Spinal cord (tissue), 10 donors: ENCODE results near the gene HEPHL1. TPM values are rescaled to one million over a fixed set of nuclear protein-coding genes. Genes with fewer than 3 reads are reported as not detected.

Source experiments
- DNase-seq, 6 donors: peaks; one replicate each; pipeline versions ENCODE4 v3.0.0 to v3.0.0-alpha.2; 2013 to 2015; ENCODE audit warnings: low spot score in 6 of 6, low read depth in 4 of 6
- H3K27ac ChIP-seq: one replicate; pipeline ENCODE4 v1.5.1; 2013; ENCODE audit warnings: low read depth, low read length, control low read depth
- H3K27me3 ChIP-seq: one replicate; pipeline ENCODE4 v1.6.1; 2013; ENCODE audit warnings: low read length; ENCODE audit not compliant: control insufficient read depth, insufficient read depth
- H3K36me3 ChIP-seq: one replicate; pipeline ENCODE4 v1.6.1; 2013; ENCODE audit warnings: low read length; ENCODE audit not compliant: control insufficient read depth, insufficient read depth
- H3K4me1 ChIP-seq: one replicate; pipeline ENCODE4 v1.6.1; 2013; ENCODE audit warnings: low read length; ENCODE audit not compliant: control insufficient read depth, insufficient read depth
- H3K4me3 ChIP-seq: one replicate; pipeline ENCODE4 v1.5.1; 2013; ENCODE audit warnings: low read depth, low read length, control low read depth
- H3K9me3 ChIP-seq: one replicate; pipeline ENCODE4 v1.6.1; 2013; ENCODE audit warnings: low read length; ENCODE audit not compliant: control insufficient read depth, insufficient read depth
- WGBS: methylation state at CpG from one replicate; pipeline ENCODE4 v1.1.5; 2013; ENCODE audit warnings: missing lambda C conversion rate; ENCODE audit not compliant: insufficient coverage; 5-methylcytosine and 5-hydroxymethylcytosine counted together
- polyA plus RNA-seq, 2 donors: library from polyadenylated mRNA; unstranded; fragments of 120-200 nt; gene quantifications; one replicate each; pipeline ENCODE4 v1.2.1, GENCODE V29; 2013; ENCODE audit not compliant: insufficient read length in 2 of 2
- total RNA-seq, 2 donors: library from RNA; depleted of rRNA in 1 of 2; stranded (reverse); fragments of 120-200 nt in 1 of 2; fragments of >200 nt in 1 of 2; gene quantifications; one replicate each; pipeline versions ENCODE4 v1.2.3 to v1.2.4, GENCODE V29; 2013 to 2014
- donor health status: healthy.

Gene HEPHL1
- total and polyA plus RNA-seq, 4 donors, result under 0.01 to 0.06 TPM; not detected in 2

- Histone ChIP-seq H3K9me3 (no peaks in the 10 kb centered on the region), H3K27ac (peak overlapping the region; percentile 78), H3K36me3 (no peaks in the 10 kb centered on the region), H3K4me3 (no peak overlapping the region), H3K4me1 (peaks cover 16% of the 10 kb centered on the region), H3K27me3 (no peaks in the 10 kb centered on the region)
- DNase-seq, result peak in 2 of 6 donors; percentile 23 to 51
- 39% methylated on average over 4 of the region's 7 CpGs for WGBS
These were observed 121.4 kb downstream of the HEPHL1 start for GRCh38 chr11:94142308-94143281.

GRCh38 chr11:94144216-94144615, 123.1 kb downstream of the HEPHL1 start:
- Histone ChIP-seq H3K4me3 (no peak overlapping the region), H3K27ac (no peak overlapping the region), H3K4me1 (peaks cover 18% of the 10 kb centered on the region), H3K9me3 (no peaks in the 10 kb centered on the region), H3K27me3 (no peaks in the 10 kb centered on the region), H3K36me3 (no peaks in the 10 kb centered on the region)
- 92% methylated on average over 2 of the region's 3 CpGs for WGBS
- DNase-seq, result no peak

GRCh38 chr11:94144664-94145063, 123.5 kb downstream of the HEPHL1 start:
- DNase-seq, result no peak
- Histone ChIP-seq H3K4me1 (peaks cover 19% of the 10 kb centered on the region), H3K9me3 (no peaks in the 10 kb centered on the region), H3K27me3 (no peaks in the 10 kb centered on the region), H3K36me3 (no peaks in the 10 kb centered on the region), H3K27ac (no peak overlapping the region), H3K4me3 (no peak overlapping the region)
- no CpG with 5 or more reads among the region's 1 CpG for WGBS

- no peak overlapping the region for H3K27ac ChIP-seq
These were observed 124.3 kb downstream of the HEPHL1 start for GRCh38 chr11:94145431-94145830.

GRCh38 chr11:94145916-94146315, 124.8 kb downstream of the HEPHL1 start:
- Histone ChIP-seq H3K36me3 (no peaks in the 10 kb centered on the region), H3K27ac (no peak overlapping the region), H3K4me3 (no peak overlapping the region), H3K9me3 (no peaks in the 10 kb centered on the region), H3K27me3 (no peaks in the 10 kb centered on the region), H3K4me1 (peaks cover 25% of the 10 kb centered on the region)
- no peak for DNase-seq
- 100% methylated on average over 1 of the region's 4 CpGs for WGBS

More at GRCh38 chr11:94145431-94145830, 124.3 kb downstream of the HEPHL1 start:
- DNase-seq, result no peak
- H3K4me3 ChIP-seq, result no peak overlapping the region
- no CpG with 5 or more reads among the region's 2 CpGs for WGBS
- no peaks in the 10 kb centered on the region for H3K36me3 ChIP-seq
- H3K4me1 ChIP-seq, result peaks cover 21% of the 10 kb centered on the region
- H3K9me3 ChIP-seq, result no peaks in the 10 kb centered on the region
- H3K27me3 ChIP-seq, result no peaks in the 10 kb centered on the region

GRCh38 chr11:94147433-94147845, 126.3 kb downstream of the HEPHL1 start:
- H3K27ac ChIP-seq, result no peak overlapping the region
- H3K9me3 ChIP-seq, result no peaks in the 10 kb centered on the region
- no peaks in the 10 kb centered on the region for H3K27me3 ChIP-seq
- WGBS, result 87% methylated on average over 8 of the region's 9 CpGs
- H3K36me3 ChIP-seq, result no peaks in the 10 kb centered on the region
- no peak overlapping the region for H3K4me3 ChIP-seq
- H3K4me1 ChIP-seq, result peaks cover 19% of the 10 kb centered on the region
- no peak for DNase-seq

GRCh38 chr11:94148189-94148588, 127.0 kb downstream of the HEPHL1 start:
- Histone ChIP-seq H3K36me3 (no peaks in the 10 kb centered on the region), H3K4me1 (peaks cover 15% of the 10 kb centered on the region), H3K9me3 (no peaks in the 10 kb centered on the region), H3K27ac (no peak overlapping the region), H3K27me3 (no peaks in the 10 kb centered on the region), H3K4me3 (no peak overlapping the region)
- no peak for DNase-seq
- WGBS, result no CpG with 5 or more reads among the region's 2 CpGs

GRCh38 chr11:94149431-94150017, 128.4 kb downstream of the HEPHL1 start:
- Histone ChIP-seq H3K27me3 (no peaks in the 10 kb centered on the region), H3K27ac (no peak overlapping the region), H3K4me1 (peaks cover 13% of the 10 kb centered on the region), H3K4me3 (no peak overlapping the region), H3K36me3 (no peaks in the 10 kb centered on the region), H3K9me3 (no peaks in the 10 kb centered on the region)
- no peak for DNase-seq
- 65% methylated on average over 2 of the region's 3 CpGs for WGBS

- Histone ChIP-seq H3K4me3 (no peak overlapping the region), H3K36me3 (no peaks in the 10 kb centered on the region), H3K4me1 (peaks cover 13% of the 10 kb centered on the region), H3K9me3 (no peaks in the 10 kb centered on the region), H3K27me3 (no peaks in the 10 kb centered on the region), H3K27ac (no peak overlapping the region)
- no peak for DNase-seq
- 100% methylated on average over 1 of the region's 3 CpGs for WGBS
These were observed 128.9 kb downstream of the HEPHL1 start for GRCh38 chr11:94150056-94150455.
